NCI-H2107 treated with DMSO at 0.1 percent for 48 hours (cell line): ENCODE measurements around the gene CINP.
"Not testable (repeated sequence)": the region's sequence is repeated elsewhere in the genome, so short reads cannot be mapped to it uniquely, and the experiment has no call there.

Experiments
- DNase-seq: peaks from one replicate; lab custom pipeline; 2025; ENCODE audit not compliant: unreplicated experiment; lab: John Stamatoyannopoulos, UW

CINP gene

GRCh38 chr14:102356280-102356679, 6.4 kb downstream of the CINP start:
- DNase-seq, result no peak

DNA sequence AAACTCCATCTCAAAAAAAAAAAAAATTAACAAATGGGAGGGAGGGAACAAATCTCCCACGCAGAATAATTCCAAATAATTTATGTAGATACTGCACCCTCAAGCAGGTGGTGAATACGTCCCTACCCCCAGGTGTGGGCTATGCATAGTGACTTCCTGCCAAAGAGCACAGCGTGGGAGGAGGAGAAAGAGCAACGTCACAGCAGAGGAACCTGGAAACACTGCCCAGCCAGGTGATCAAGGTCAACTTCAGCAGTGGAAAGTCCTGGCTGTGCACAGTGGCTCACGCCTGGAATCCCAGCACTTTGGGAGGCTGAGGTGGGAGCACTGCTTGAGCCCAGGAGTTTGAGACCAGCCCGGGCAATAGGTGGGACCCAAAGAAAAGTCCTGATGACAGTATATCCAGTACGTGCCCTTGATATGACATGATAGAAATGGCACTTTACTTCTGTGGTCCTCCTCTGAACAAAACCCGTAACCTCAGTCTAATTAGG, 9.5 kb downstream of the CINP start:
- no peak for DNase-seq

- no peak for DNase-seq
Measured at GRCh38 chr14:102352213-102352612, 10.5 kb downstream of the CINP start.

- DNase-seq, result not testable (repeated sequence)
Measured at GRCh38 chr14:102351593-102351992, 11.1 kb downstream of the CINP start.

DNA sequence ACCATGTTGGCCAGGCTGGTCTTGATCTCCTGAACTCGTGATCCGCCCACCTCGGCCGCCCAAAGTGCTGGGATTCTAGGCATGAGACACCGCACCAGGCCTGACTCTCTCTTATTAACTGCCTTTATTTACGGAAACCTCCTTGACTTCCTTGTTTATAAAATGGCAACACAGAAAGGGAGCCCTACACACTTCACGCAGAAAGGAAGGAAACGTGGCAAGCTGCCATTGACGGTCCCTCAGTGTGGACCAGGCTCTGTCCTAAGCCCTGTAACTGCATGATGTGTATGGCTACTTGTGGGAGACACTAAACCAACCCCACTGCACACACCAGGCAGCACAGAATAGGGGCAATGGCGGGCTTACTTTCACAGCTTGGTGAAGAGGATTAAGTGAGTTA, 11.7 kb downstream of the CINP start:
- no peak for DNase-seq

DNA sequence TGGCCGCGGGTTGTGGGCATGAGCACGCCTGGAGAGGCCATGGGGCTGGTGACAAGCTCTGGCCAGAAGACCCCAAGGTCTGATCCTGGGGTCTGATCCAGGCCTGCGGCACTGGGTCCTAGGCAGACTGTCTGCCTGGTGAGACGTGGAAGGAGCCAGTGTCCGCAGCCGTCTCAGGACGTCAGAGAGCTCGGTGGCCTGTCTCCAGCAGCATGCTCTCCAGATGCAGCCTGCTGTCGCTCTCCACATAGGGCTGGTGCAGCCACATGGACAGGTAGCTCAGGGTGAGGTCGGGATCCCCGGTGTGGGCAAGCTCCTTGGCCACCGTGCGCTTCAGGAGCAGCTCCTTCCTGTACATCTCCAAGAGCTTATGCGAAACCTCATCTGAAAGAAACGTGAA, 14.3 kb downstream of the CINP start:
- no peak for DNase-seq

- no peak for DNase-seq
Measured at GRCh38 chr14:102346645-102347044, 16.0 kb downstream of the CINP start.

DNA sequence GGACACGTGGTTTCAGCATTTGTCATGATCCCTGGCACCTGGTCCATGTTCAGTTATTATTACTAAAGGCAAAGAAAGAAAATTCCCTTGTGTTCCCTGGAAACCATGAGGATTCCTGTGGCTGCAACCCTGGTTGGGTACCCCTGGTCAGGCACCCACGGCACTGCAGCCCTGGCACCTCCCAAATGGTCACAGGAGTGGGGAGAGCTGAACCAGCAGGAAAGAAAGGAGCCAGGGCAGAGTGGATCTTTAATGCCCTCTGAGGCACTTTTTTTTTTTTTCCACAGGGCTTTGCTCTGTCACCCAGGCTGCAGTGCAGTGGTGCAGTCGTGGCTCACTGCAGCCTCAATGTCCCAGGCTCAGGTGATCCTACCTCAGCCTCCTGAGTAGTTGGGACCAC, 17.5 kb downstream of the CINP start:
- no peak for DNase-seq

DNA sequence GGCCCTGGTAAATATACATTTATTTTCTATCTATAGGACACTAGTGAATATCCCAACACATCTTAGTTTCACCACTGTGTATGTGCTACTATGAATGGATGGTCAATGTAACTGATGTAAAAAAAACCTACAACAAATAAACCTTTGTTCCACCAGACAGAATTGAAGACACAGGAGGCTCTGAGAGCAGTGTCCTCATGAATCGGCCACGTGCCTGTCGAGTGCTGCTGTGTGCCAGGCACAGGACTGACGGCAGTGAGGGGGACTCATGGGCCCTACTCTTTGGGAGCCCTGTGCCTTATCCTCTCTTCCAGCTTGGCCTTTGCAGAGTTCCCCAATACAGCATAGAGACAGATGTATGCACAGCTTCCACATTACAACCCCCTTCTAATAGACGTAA, 18.2 kb downstream of the CINP start:
- DNase-seq, result no peak

GRCh38 chr14:102344084-102344483, 18.6 kb downstream of the CINP start:
- no peak for DNase-seq

DNA sequence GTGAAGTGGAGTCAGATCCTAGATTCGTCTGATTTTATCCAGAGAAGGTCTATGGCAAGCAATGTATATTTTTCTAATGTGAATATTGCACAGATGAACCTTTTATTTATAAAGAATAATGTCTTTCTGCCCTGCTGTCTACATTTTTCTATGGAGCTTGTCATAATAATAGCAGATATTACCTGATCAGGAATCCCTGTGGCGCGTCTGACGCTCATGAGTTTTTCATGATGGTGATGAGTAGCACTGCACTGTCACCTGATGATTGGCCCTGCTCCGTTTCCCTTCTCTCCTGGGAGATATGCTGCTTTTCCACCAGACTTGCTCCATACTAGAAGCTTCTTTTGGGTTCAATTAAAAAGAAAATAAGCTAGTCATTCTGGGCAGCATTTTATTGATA, 20.5 kb downstream of the CINP start:
- no peak for DNase-seq

GRCh38 chr14:102341566-102341965, 21.1 kb downstream of the CINP start:
- no peak for DNase-seq

GRCh38 chr14:102338724-102339123, 24.0 kb downstream of the CINP start:
- no peak for DNase-seq

DNA sequence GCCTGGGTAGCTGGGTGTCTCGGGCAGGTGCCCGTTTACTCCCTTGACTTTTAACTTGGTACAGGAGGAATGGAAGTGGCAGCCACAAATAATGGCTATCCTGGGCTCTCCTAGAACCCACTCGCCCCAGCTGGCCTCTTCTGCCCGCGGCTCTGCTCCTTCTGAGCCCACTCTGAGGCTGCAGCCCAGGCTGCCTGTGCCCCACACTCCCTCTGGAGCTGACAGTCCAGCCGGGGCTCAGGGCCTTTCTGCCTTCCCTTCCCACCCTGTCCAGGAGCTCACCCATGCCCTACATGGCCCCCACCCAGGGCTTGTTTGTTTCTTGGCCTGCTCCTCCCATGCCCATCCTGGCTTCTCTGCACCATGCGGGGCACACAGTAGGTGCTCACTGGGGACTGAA, 27.5 kb downstream of the CINP start:
- DNase-seq, result no peak

DNA sequence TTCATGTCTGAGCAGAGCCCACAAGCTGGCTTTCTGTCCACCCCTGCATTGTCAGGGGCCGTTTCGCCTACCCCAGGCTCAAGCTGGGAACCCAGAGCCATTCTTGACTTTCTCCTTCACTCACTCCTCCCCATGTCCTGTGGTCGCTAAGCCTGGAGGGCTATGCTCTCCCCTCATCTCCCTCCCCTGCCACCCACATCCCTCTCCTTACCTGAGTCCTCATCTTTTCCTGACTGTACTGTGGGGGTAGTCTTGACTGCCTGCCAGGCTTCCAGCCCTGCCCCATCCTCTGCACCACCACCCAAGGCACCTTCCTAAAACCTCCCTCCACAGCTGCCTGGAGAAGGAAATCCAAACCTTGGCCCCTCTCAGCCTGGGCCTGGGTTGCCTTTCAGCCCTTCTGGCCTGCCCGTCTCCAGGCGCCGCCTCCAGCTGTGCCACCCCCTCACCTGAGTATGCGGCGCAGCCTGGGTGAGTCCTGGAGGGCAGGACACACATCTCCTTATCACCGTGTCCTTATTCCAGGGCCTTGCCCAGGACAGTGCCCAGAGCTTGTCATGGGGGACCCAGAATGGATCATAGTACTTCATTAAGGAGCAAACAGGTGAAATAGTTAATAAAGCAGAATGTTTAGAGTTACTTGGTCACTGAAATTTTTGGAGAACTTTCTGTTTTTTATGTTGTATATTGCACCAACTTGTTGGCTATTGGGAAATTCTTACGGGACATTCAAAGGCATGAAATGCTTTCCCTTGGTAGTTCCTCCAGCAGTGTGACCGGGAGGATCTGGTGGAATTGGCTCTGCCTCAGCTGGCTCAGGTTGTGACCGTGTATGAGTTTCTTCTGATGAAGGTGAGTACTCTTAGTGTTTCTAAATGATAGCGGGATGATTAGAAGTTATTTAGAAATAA, 28.6 kb downstream of the CINP start:
- no peak for DNase-seq

GRCh38 chr14:102333390-102333789, 29.3 kb downstream of the CINP start:
- no peak for DNase-seq

GRCh38 chr14:102330806-102331205, 31.9 kb downstream of the CINP start:
- no peak for DNase-seq

GRCh38 chr14:102329381-102329780, 33.3 kb downstream of the CINP start:
- not testable (repeated sequence) for DNase-seq

- DNase-seq, result no peak
Measured at GRCh38 chr14:102326583-102326982, 36.1 kb downstream of the CINP start.

DNA sequence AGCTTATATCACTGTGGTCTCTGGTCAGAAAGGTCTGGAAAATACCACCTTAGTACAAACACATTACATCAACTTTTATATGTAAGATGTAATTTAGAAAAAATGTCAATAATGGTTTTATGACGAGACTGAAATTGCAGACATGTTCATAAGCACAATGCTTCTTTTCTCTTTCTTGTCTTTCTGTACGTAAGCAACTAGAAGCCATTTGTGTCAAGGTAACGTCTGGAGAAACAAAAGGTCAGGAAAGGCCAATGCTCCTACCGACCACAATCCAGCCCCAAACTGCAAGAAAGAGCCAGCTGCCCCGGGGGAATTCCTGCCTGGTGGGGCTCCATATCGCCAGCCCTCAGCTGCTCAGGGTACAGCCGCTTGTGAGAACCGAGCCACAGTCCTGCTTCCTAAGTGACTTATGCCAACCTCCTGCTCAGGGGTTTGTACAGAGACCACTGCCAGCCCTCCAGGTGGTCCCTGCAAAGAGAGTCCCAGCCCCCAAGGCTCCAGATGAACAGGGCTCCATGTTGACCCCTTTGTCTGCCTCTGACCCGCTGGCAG, 36.8 kb downstream of the CINP start:
- DNase-seq, result no peak

- DNase-seq, result peak; percentile 23
Measured at GRCh38 chr14:102323102-102323501, 39.6 kb downstream of the CINP start.
